Mesothelial cell of epicardium (in vitro differentiated cells): Measurements from ENCODE around the gene ERC2. TPM values are rescaled to one million over a fixed set of nuclear protein-coding genes. Genes with fewer than 3 reads are reported as not detected.

Experiments used
- DNase-seq, 2 experiments: peaks; one replicate each; pipeline ENCODE4 v3.0.0; 2021; ENCODE audit warnings: low spot score in 2 of 2; ENCODE audit not compliant: unreplicated experiment in 2 of 2
- H3K27ac Mint-ChIP-seq: 2 replicates; pipeline ENCODE4 v1.8.0; 2021; ENCODE audit warnings: mixed read lengths
- H3K27me3 Mint-ChIP-seq: 2 replicates; pipeline ENCODE4 v1.8.0; 2021; ENCODE audit warnings: low read depth, mixed read lengths
- H3K36me3 Mint-ChIP-seq: 2 replicates; pipeline ENCODE4 v1.8.0; 2021; ENCODE audit warnings: mixed read lengths
- H3K4me1 Mint-ChIP-seq: 2 replicates; pipeline ENCODE4 v1.8.0; 2021; ENCODE audit warnings: mixed read lengths
- H3K4me3 Mint-ChIP-seq: 2 replicates; pipeline ENCODE4 v1.8.0; 2021; ENCODE audit warnings: mild to moderate bottlenecking, moderate library complexity, mixed read lengths
- H3K9me3 Mint-ChIP-seq: 2 replicates; pipeline ENCODE4 v1.8.0; 2021; ENCODE audit warnings: mixed read lengths
- CTCF ChIP-seq: fragments of 200-600 bp; sonication (generic); IDR thresholded peaks from one replicate; pipeline ENCODE4 v1.5.0; 2021; ENCODE audit warnings: antibody characterized with exemption; ENCODE audit not compliant: unreplicated experiment
- microRNA-seq: library from miRNA; unstranded; fragments of <30 nt; microRNA quantifications from one replicate; pipeline ENCODE4 v1.2.0, GENCODE V29; 2021; ENCODE audit warnings: inconsistent platforms, mixed read lengths
- total RNA-seq: library from RNA; stranded (reverse); gene quantifications from 3 replicates; pipeline ENCODE4 v1.2.1, GENCODE V29; 2021

The ERC2 gene
- total RNA-seq, 1 donor from 2014 or later: 15.6 TPM

- H3K9me3 Mint-ChIP-seq: peaks cover 3% of the 10 kb centered on the region
- TF ChIP-seq CTCF: no peak
- no peaks in the 10 kb centered on the region for H3K27me3 Mint-ChIP-seq
- peaks cover 20% of the 10 kb centered on the region for H3K36me3 Mint-ChIP-seq
- H3K4me3 Mint-ChIP-seq: no peak overlapping the region
- H3K27ac Mint-ChIP-seq: no peak overlapping the region
- H3K4me1 Mint-ChIP-seq: peaks cover 12% of the 10 kb centered on the region
- no peak for DNase-seq
These were observed 1001.2 kb downstream of the ERC2 start for GRCh38 chr3:55467099-55467498.

- Mint-ChIP-seq H3K4me1 (peaks cover 12% of the 10 kb centered on the region), H3K27me3 (no peaks in the 10 kb centered on the region), H3K27ac (no peak overlapping the region), H3K4me3 (no peak overlapping the region), H3K36me3 (peaks cover 19% of the 10 kb centered on the region), H3K9me3 (peaks cover 3% of the 10 kb centered on the region)
- TF ChIP-seq CTCF: no peak
- DNase-seq: no peak
These were observed 1001.7 kb downstream of the ERC2 start for GRCh38 chr3:55466526-55466925.

- H3K27ac Mint-ChIP-seq: no peak overlapping the region
- H3K4me1 Mint-ChIP-seq: peaks cover 3% of the 10 kb centered on the region
- peaks cover 3% of the 10 kb centered on the region for H3K9me3 Mint-ChIP-seq
- no peak for DNase-seq
- H3K36me3 Mint-ChIP-seq: peaks cover 5% of the 10 kb centered on the region
- no peak overlapping the region for H3K4me3 Mint-ChIP-seq
- no peak for TF ChIP-seq CTCF
- H3K27me3 Mint-ChIP-seq: no peaks in the 10 kb centered on the region
These were observed 1006.4 kb downstream of the ERC2 start for GRCh38 chr3:55461896-55462295.

GRCh38 chr3:55459838-55460237, 1008.4 kb downstream of the ERC2 start:
- Mint-ChIP-seq H3K27ac (no peak overlapping the region), H3K4me1 (no peaks in the 10 kb centered on the region), H3K36me3 (peaks cover 5% of the 10 kb centered on the region), H3K4me3 (no peak overlapping the region), H3K27me3 (no peaks in the 10 kb centered on the region), H3K9me3 (peaks cover 3% of the 10 kb centered on the region)
- no peak for DNase-seq
- TF ChIP-seq CTCF: no peak

Small RNAs within 50 kb of the gene (microRNA-seq; reads per million reads assigned to microRNA genes)
- gene MIR3938: not detected

Other genes with a start within 250 kb of the ERC2 start
- 36.0 to 40.8 TPM (median 36.2 TPM) in 3 replicates for gene CCDC66, start 88.7 kb upstream of the ERC2 start, total RNA-seq
- gene TASOR, start 214.8 kb upstream of the ERC2 start, total RNA-seq: 81.4 to 83.9 TPM (median 83.2 TPM) in 3 replicates